Chondrocyte (in vitro differentiated cells): Measurements from ENCODE around the gene PLCB2. TPM values are rescaled to one million over a fixed set of nuclear protein-coding genes. Genes with fewer than 3 reads are reported as not detected.

Experiments
- DNase-seq: peaks from one replicate; pipeline ENCODE4 v3.0.0; 2021; ENCODE audit warnings: mixed read lengths, low spot score
- H3K27ac Mint-ChIP-seq: one replicate; pipeline ENCODE4 v1.8.0; 2021; ENCODE audit warnings: mild to moderate bottlenecking, moderate library complexity, mixed read lengths; ENCODE audit not compliant: unreplicated experiment
- H3K27me3 Mint-ChIP-seq: 2 replicates; pipeline ENCODE4 v1.8.0; 2021; ENCODE audit warnings: low read depth, mixed read lengths
- H3K36me3 Mint-ChIP-seq: 2 replicates; pipeline ENCODE4 v1.8.0; 2021; ENCODE audit warnings: low read depth, mixed read lengths
- H3K4me1 Mint-ChIP-seq: 2 replicates; pipeline ENCODE4 v1.8.0; 2021; ENCODE audit warnings: low read depth, mild to moderate bottlenecking, mixed read lengths
- H3K4me3 Mint-ChIP-seq: one replicate; pipeline ENCODE4 v1.8.0; 2021; ENCODE audit warnings: mild to moderate bottlenecking, moderate library complexity, mixed read lengths; ENCODE audit not compliant: unreplicated experiment
- H3K9me3 Mint-ChIP-seq: 2 replicates; pipeline ENCODE4 v1.8.0; 2021; ENCODE audit warnings: low read depth, mixed read lengths
- long read RNA-seq: library from polyadenylated mRNA; stranded (forward); transcript quantifications from one replicate; pipeline ENCODE4 v2.0.0, GENCODE V29; 2021
- total RNA-seq: library from RNA; stranded (reverse); gene quantifications from 3 replicates; pipeline ENCODE4 v1.2.1, GENCODE V29; 2021
- TF ChIP-seq, protein P1 (sequence below): fragments of 200-600 bp; sonication (generic); IDR thresholded peaks from 2 replicates; pipeline ENCODE4 v1.5.0; 2021; ENCODE audit warnings: antibody characterized with exemption, mild to moderate bottlenecking, moderate library complexity

PLCB2 gene, protein sequence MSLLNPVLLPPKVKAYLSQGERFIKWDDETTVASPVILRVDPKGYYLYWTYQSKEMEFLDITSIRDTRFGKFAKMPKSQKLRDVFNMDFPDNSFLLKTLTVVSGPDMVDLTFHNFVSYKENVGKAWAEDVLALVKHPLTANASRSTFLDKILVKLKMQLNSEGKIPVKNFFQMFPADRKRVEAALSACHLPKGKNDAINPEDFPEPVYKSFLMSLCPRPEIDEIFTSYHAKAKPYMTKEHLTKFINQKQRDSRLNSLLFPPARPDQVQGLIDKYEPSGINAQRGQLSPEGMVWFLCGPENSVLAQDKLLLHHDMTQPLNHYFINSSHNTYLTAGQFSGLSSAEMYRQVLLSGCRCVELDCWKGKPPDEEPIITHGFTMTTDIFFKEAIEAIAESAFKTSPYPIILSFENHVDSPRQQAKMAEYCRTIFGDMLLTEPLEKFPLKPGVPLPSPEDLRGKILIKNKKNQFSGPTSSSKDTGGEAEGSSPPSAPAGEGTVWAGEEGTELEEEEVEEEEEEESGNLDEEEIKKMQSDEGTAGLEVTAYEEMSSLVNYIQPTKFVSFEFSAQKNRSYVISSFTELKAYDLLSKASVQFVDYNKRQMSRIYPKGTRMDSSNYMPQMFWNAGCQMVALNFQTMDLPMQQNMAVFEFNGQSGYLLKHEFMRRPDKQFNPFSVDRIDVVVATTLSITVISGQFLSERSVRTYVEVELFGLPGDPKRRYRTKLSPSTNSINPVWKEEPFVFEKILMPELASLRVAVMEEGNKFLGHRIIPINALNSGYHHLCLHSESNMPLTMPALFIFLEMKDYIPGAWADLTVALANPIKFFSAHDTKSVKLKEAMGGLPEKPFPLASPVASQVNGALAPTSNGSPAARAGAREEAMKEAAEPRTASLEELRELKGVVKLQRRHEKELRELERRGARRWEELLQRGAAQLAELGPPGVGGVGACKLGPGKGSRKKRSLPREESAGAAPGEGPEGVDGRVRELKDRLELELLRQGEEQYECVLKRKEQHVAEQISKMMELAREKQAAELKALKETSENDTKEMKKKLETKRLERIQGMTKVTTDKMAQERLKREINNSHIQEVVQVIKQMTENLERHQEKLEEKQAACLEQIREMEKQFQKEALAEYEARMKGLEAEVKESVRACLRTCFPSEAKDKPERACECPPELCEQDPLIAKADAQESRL
- total RNA-seq = 1.4 to 3.4 TPM (median 2.8 TPM) in 3 replicates
- long read RNA-seq, partial matches to known transcripts = 1 of 2 reads
- long read RNA-seq, other reads (novel, unspliced or antisense) = 1 of 2 reads

GRCh38 chr15:40307421-40308211, at the start of gene PLCB2:
Gene PLCB2, minus strand, starts transcription at chr15:40307935. Its CDS starts 263 bp downstream, at chr15:40307672.
- H3K9me3 Mint-ChIP-seq = no peaks in the 10 kb centered on the region
- TF ChIP-seq, protein P1, sequence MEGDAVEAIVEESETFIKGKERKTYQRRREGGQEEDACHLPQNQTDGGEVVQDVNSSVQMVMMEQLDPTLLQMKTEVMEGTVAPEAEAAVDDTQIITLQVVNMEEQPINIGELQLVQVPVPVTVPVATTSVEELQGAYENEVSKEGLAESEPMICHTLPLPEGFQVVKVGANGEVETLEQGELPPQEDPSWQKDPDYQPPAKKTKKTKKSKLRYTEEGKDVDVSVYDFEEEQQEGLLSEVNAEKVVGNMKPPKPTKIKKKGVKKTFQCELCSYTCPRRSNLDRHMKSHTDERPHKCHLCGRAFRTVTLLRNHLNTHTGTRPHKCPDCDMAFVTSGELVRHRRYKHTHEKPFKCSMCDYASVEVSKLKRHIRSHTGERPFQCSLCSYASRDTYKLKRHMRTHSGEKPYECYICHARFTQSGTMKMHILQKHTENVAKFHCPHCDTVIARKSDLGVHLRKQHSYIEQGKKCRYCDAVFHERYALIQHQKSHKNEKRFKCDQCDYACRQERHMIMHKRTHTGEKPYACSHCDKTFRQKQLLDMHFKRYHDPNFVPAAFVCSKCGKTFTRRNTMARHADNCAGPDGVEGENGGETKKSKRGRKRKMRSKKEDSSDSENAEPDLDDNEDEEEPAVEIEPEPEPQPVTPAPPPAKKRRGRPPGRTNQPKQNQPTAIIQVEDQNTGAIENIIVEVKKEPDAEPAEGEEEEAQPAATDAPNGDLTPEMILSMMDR = peak; percentile 55
- no peaks in the 10 kb centered on the region for H3K36me3 Mint-ChIP-seq
- no peak within 1 kb of the TSS for H3K4me3 Mint-ChIP-seq
- peaks cover 6% of the 10 kb centered on the region for H3K4me1 Mint-ChIP-seq
- H3K27ac Mint-ChIP-seq = no peak within 1 kb of the TSS
- DNase-seq = no peak
- peaks cover 9% of the 10 kb centered on the region for H3K27me3 Mint-ChIP-seq

DNA sequence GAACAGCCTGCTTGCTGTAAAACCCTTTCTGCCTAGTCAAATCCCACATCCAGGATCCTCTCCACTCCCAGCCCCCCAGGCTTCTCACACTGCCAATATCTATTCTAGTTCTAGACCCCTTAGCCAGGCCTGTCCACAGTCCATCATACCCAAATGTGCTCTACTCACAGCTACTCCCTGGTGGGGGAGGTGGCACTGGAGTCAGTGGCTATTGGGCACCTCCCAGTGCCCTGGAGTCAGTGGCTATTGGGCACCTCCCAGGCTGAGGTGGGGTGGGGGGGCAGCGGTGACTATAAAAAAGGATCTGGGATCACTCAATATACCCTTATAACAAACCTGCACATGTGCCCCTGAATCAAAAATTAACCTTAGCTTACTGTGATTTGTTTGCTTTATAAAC, 49.5 kb upstream of the PLCB2 start:
- no peaks in the 10 kb centered on the region for H3K36me3 Mint-ChIP-seq
- no peaks in the 10 kb centered on the region for H3K9me3 Mint-ChIP-seq
- DNase-seq = no peak
- peaks cover 3% of the 10 kb centered on the region for H3K27me3 Mint-ChIP-seq
- H3K27ac Mint-ChIP-seq = no peak overlapping the region
- no peak overlapping the region for H3K4me3 Mint-ChIP-seq
- H3K4me1 Mint-ChIP-seq = peaks cover 39% of the 10 kb centered on the region
- TF ChIP-seq, protein P1 = no peak

DNA sequence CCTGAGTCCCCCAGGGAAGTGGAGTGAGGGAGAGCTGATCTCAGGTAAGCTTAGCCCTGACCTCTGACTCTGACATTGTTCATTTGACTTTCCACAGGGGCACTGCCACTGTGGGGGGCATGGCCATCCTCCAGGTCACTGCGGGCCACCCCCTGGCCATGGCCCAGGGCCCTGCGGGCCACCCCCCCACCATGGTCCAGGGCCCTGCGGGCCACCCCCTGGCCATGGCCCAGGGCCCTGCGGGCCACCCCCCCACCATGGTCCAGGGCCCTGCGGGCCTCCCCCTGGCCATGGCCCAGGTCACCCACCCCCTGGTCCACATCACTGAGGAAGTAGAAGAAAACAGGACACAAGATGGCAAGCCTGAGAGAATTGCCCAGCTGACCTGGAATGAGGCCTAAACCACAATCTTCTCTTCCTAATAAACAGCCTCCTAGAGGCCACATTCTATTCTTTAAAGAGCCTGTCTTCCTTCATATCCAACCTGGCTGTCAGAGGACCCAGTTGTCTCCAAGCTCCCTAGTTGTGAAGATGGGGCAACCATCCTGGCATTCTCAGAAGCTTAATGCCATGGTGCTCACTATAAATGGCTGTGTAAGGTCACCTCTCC, 48.3 kb upstream of the PLCB2 start:
- H3K4me1 Mint-ChIP-seq = peaks cover 39% of the 10 kb centered on the region
- H3K27ac Mint-ChIP-seq = no peak overlapping the region
- TF ChIP-seq, protein P1 = no peak
- no peak for DNase-seq
- no peaks in the 10 kb centered on the region for H3K36me3 Mint-ChIP-seq
- H3K27me3 Mint-ChIP-seq = no peaks in the 10 kb centered on the region
- no peak overlapping the region for H3K4me3 Mint-ChIP-seq
- no peaks in the 10 kb centered on the region for H3K9me3 Mint-ChIP-seq

DNA sequence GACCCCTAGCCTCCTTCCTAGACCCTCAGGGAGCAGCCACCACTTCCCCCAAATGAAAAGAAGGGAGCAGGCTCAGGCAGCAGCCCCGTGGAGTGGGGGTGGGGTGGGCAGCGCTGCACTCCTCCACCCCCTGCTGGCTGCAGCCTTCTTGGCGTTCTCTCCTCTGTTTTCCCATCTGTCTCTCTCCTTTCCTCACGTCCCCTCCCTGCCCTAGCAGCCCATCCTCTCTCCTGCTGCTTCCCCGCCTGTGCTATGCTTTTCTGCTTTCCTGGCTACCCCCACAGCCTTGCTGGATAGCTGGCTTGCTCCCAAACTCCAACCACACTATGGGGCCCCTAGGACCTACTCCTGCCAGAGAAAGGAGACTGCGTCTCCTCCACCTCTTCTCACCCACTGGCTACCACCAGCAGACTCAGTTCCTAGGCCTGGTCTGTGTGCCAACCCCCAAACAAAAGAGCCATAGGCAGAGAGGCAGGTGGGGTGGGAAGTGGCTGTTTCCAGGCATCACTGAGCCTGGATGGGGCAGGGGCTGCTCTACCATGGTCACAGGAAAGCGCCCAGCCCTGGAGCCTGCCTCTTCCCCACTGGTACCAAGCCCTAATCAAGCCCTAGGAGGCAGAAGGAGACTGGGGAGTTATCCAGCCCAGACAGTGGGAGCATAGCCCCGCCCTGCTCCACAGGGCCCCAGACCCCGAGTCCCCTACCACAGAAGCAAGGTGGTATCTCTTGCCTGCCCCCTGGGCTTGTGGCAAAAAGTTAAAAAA, 46.9 kb upstream of the PLCB2 start:
- Mint-ChIP-seq H3K27ac (peak overlapping the region; percentile 68), H3K36me3 (no peaks in the 10 kb centered on the region), H3K4me1 (peaks cover 39% of the 10 kb centered on the region), H3K27me3 (no peaks in the 10 kb centered on the region), H3K4me3 (peak overlapping the region; percentile 23), H3K9me3 (no peaks in the 10 kb centered on the region)
- TF ChIP-seq, protein P1 = peak; percentile 78
- no peak for DNase-seq
